ENCODE data around the gene AADACL4. TPM values are rescaled to one million over a fixed set of nuclear protein-coding genes. Genes with fewer than 3 reads are reported as not detected.

The AADACL4 gene
- total RNA-seq, 1 donor from 2014 or later: not detected

DNA sequence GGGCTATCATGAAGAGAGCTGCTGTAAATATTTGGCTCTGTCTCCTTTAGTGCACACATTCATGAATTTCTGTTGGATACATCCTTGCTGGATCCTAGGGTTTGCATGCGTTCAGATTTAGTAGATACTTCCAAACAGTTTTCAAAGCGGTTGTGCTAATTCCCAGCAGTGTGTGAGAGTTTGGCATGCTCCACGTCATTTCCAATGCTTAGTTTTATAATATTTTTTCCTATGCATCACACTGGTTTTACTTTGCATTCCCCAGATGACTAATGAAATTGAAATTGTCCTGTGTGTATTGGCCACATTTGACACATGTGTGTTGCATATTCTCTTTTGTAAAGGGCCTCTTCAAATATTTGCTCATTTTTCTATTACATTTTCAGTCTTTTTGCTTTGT, 53.5 kb downstream of the AADACL4 start:
- H3K9me3 Mint-ChIP-seq: peaks cover 6% of the 10 kb centered on the region
- H3K27me3 Mint-ChIP-seq (ENCODE audit: low read depth): peaks cover 9% of the 10 kb centered on the region
- no peak for TF ChIP-seq CTCF (conservative IDR thresholded peaks at IDR 0.05)
- H3K4me3 Mint-ChIP-seq: no peak overlapping the region
- no peaks in the 10 kb centered on the region for H3K4me1 Mint-ChIP-seq
- no peak overlapping the region for H3K27ac Mint-ChIP-seq (ENCODE audit: unreplicated experiment)
- DNase-seq (ENCODE audit: low read depth, low spot score): no peak
- H3K36me3 Mint-ChIP-seq (ENCODE audit: low read depth): no peaks in the 10 kb centered on the region

DNA sequence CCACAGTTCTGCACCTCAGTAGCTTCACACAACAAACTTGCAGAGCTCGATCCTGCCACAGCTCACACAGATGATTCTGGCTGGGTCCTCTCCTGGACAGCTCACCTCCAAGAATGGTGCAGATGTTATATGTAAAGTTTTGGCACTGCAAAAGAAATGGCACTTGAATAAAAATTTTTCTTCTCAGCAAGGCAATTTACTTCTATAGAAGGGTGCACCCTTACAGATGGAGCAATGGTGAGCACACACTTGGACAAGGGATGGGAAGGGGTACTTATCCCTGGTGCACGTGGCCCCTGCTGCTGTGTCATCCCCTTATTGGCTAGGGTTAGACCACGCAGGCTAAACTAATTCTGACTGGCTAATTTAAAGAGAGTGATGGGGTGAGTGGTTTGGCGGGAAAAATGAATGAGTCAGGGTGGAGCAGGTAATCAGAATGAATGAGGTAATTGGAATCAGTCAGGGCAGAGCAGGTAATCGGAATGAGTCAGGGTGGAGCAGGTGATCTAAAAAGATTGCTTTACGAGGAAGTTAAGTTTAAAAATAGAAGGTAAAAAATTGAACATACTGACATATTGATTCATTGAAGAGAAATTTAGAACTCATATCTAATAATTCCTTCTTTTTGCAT, 60.1 kb downstream of the AADACL4 start:
- H3K27ac Mint-ChIP-seq (ENCODE audit: unreplicated experiment): no peak overlapping the region
- no peaks in the 10 kb centered on the region for H3K4me1 Mint-ChIP-seq
- H3K36me3 Mint-ChIP-seq (ENCODE audit: low read depth): no peaks in the 10 kb centered on the region
- no peak for TF ChIP-seq CTCF (conservative IDR thresholded peaks at IDR 0.05)
- no peak for DNase-seq (ENCODE audit: low read depth, low spot score)
- no peak overlapping the region for H3K4me3 Mint-ChIP-seq
- H3K9me3 Mint-ChIP-seq: peaks cover 7% of the 10 kb centered on the region
- H3K27me3 Mint-ChIP-seq (ENCODE audit: low read depth): peaks cover 9% of the 10 kb centered on the region

GRCh38 chr1:12706061-12706460, 62.2 kb downstream of the AADACL4 start:
- peaks cover 3% of the 10 kb centered on the region for H3K9me3 Mint-ChIP-seq
- H3K4me3 Mint-ChIP-seq: no peak overlapping the region
- peaks cover 3% of the 10 kb centered on the region for H3K27me3 Mint-ChIP-seq (ENCODE audit: low read depth)
- H3K4me1 Mint-ChIP-seq: no peaks in the 10 kb centered on the region
- H3K27ac Mint-ChIP-seq (ENCODE audit: unreplicated experiment): no peak overlapping the region
- TF ChIP-seq CTCF (conservative IDR thresholded peaks at IDR 0.05): no peak
- no peaks in the 10 kb centered on the region for H3K36me3 Mint-ChIP-seq (ENCODE audit: low read depth)
- no peak for DNase-seq (ENCODE audit: low read depth, low spot score)

- Mint-ChIP-seq H3K4me1 (peaks cover 2% of the 10 kb centered on the region), H3K36me3 (ENCODE audit: low read depth) (no peaks in the 10 kb centered on the region), H3K27ac (ENCODE audit: unreplicated experiment) (no peak overlapping the region), H3K4me3 (no peak overlapping the region), H3K27me3 (ENCODE audit: low read depth) (peaks cover 7% of the 10 kb centered on the region), H3K9me3 (peaks cover 3% of the 10 kb centered on the region)
- no peak for TF ChIP-seq CTCF (conservative IDR thresholded peaks at IDR 0.05)
- DNase-seq (ENCODE audit: low read depth, low spot score): no peak
Observed at GRCh38 chr1:12708396-12709090, 64.7 kb downstream of the AADACL4 start.

DNA sequence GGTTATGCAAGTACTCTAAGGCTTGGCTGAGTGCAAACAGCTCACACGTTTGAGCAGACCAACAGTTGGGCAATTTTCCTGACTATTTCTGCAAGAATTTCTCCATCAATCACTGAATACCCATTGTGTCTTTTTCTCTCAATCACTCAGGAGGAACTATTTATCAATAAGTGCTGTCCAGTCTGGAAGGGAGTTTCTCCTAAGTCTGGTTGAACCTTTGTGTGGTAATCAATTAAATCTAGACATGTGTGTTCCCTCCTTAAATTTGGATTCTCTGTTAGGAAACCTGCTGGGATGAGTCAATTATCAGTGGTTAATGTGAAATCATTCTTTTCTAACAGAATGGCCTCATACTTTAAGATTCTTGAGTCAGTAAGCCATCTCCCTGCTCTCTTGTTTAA, 65.2 kb downstream of the AADACL4 start:
- TF ChIP-seq CTCF (conservative IDR thresholded peaks at IDR 0.05): no peak
- peaks cover 6% of the 10 kb centered on the region for H3K4me1 Mint-ChIP-seq
- H3K9me3 Mint-ChIP-seq: peaks cover under 1% of the 10 kb centered on the region
- H3K27ac Mint-ChIP-seq (ENCODE audit: unreplicated experiment): no peak overlapping the region
- H3K4me3 Mint-ChIP-seq: no peak overlapping the region
- DNase-seq (ENCODE audit: low read depth, low spot score): no peak
- H3K36me3 Mint-ChIP-seq (ENCODE audit: low read depth): no peaks in the 10 kb centered on the region
- peaks cover 4% of the 10 kb centered on the region for H3K27me3 Mint-ChIP-seq (ENCODE audit: low read depth)

Measured in neural crest cell (in vitro differentiated cells).